Lower lobe of right lung (tissue), 2 donors: ENCODE measurements around the gene TRIM2. TPM values are rescaled to one million over a fixed set of nuclear protein-coding genes. Genes with fewer than 3 reads are reported as not detected.

Experiments
- ATAC-seq, 2 donors: fragments of 200-7000 bp; cut with Tn5 transposase; one replicate each; pipeline ENCODE4 v1.9.1; 2020 to 2022; ENCODE audit warnings: mild to moderate bottlenecking in 2 of 2, moderate library complexity in 2 of 2
- DNase-seq: peaks from one replicate; pipeline ENCODE4 v3.0.0-alpha.2; 2020
- H3K27ac ChIP-seq: fragments of 200-600 bp; one replicate; pipeline ENCODE4 v1.8.0; 2022
- H3K27me3 ChIP-seq: fragments of 200-600 bp; one replicate; pipeline ENCODE4 v1.8.0; 2022; ENCODE audit warnings: low read depth
- H3K36me3 ChIP-seq: fragments of 200-600 bp; one replicate; pipeline ENCODE4 v1.8.0; 2022; ENCODE audit warnings: mild to moderate bottlenecking
- H3K4me1 ChIP-seq: fragments of 200-600 bp; one replicate; pipeline ENCODE4 v1.8.0; 2022
- H3K4me3 ChIP-seq: fragments of 200-600 bp; one replicate; pipeline ENCODE4 v1.8.0; 2022; ENCODE audit warnings: mild to moderate bottlenecking
- H3K9me3 ChIP-seq: fragments of 200-600 bp; one replicate; pipeline ENCODE4 v1.8.0; 2022
- intact Hi-C: fragments of 100-400 bp; cut with DNase I; formaldehyde crosslinking; loops from one replicate; pipeline ENCODE4 v1.11.0; 2022
- total RNA-seq: library from RNA; stranded (reverse); fragmentation: NEBNext Ultra II Directional; extraction: Animal tissue kit (Norgen Biotek cat#: 25700); gene quantifications from one replicate; pipeline ENCODE4 v1.2.1, GENCODE V29; 2021
- TF ChIP-seq, protein P1 (sequence below): fragments of 200-600 bp; IDR thresholded peaks from one replicate; pipeline ENCODE4 v1.8.0; 2022; ENCODE audit warnings: antibody characterized with exemption, mild to moderate bottlenecking
- donor health status: DM: no; HTN: yes; CAD: no; lungs with severe emphysema.

TRIM2 gene
- total RNA-seq, 1 donor from 2014 or later: 32.6 TPM

DNA sequence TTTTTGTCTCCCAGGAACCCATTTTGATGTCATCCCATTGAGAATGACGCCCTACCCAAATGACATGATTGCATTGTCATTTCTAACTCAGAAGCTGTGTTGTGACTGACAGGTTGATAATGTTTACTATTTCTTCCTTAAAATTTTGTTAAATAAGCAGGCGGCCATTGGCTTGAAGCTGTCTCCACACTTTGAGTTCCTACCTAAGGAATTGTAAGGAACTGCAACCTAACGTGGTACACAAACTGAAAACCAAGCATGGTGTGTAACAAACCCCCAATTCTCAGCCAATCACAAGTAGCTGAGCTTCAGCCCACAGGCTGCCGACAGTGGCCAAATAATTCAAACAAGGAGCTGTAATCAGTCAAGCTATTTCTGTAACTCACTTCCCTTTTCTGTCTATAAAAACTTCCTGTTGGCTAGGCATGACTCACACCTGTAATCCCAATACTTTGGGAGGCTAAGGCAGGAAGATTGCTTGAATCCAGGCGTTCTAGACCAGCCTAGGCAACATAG, 137.4 kb downstream of the TRIM2 start:
- Histone ChIP-seq H3K27me3 (no peaks in the 10 kb centered on the region), H3K4me3 (no peak overlapping the region), H3K36me3 (no peaks in the 10 kb centered on the region), H3K4me1 (peaks cover 14% of the 10 kb centered on the region), H3K9me3 (no peaks in the 10 kb centered on the region), H3K27ac (no peak overlapping the region)
- intact Hi-C loops: loop anchor here (10.0 kb wide), 1 partner anchor 233 kb away; no protein-coding TSS in a partner anchor
- TF ChIP-seq, protein P1, sequence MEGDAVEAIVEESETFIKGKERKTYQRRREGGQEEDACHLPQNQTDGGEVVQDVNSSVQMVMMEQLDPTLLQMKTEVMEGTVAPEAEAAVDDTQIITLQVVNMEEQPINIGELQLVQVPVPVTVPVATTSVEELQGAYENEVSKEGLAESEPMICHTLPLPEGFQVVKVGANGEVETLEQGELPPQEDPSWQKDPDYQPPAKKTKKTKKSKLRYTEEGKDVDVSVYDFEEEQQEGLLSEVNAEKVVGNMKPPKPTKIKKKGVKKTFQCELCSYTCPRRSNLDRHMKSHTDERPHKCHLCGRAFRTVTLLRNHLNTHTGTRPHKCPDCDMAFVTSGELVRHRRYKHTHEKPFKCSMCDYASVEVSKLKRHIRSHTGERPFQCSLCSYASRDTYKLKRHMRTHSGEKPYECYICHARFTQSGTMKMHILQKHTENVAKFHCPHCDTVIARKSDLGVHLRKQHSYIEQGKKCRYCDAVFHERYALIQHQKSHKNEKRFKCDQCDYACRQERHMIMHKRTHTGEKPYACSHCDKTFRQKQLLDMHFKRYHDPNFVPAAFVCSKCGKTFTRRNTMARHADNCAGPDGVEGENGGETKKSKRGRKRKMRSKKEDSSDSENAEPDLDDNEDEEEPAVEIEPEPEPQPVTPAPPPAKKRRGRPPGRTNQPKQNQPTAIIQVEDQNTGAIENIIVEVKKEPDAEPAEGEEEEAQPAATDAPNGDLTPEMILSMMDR: no peak
- DNase-seq: no peak
- ATAC-seq: no peak

DNA sequence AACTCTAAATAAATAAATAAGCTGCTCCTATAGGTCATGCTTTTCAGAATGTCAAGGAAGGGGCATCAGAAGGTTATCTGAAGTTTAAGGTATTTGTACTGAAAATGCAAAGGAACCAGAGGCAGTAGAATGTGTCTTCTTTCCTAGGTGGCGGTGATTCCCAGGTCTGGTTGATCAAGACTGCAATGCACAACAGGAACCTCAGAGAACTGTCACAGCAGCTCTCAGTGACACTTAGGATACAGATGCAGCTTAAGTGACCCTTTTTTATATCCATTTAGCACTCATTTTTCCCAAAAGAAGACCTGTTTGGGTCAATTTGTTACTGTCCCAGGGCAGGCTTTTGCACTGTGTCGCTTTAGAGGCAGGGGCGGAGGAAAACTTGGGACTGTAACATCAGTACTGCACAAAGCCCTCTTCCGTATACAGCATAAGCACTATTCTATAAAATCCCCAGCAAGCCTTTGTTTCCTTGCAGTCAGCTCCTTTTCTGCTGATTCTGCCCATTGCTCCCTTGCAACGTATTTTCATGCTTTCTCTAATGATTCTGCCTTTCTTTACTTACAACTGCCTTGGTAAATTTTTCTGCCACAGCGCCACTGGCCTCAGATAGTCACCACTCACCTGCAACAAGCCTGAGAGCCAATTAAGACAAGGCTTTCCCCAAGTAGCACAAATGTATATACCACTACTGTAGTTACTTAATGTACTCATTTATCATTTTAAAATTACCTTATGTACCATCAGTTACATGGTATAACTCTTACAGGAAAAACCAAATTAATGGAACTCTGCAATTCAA, 138.7 kb downstream of the TRIM2 start:
- H3K4me1 ChIP-seq: peaks cover 14% of the 10 kb centered on the region
- H3K27ac ChIP-seq: no peak overlapping the region
- no peak for ATAC-seq
- no peak for DNase-seq
- TF ChIP-seq, protein P1: no peak
- H3K27me3 ChIP-seq: no peaks in the 10 kb centered on the region
- intact Hi-C loops: loop anchor here (10.0 kb wide), 1 partner anchor 232 kb away; no protein-coding TSS in a partner anchor
- H3K36me3 ChIP-seq: no peaks in the 10 kb centered on the region
- H3K4me3 ChIP-seq: no peak overlapping the region
- H3K9me3 ChIP-seq: no peaks in the 10 kb centered on the region

DNA sequence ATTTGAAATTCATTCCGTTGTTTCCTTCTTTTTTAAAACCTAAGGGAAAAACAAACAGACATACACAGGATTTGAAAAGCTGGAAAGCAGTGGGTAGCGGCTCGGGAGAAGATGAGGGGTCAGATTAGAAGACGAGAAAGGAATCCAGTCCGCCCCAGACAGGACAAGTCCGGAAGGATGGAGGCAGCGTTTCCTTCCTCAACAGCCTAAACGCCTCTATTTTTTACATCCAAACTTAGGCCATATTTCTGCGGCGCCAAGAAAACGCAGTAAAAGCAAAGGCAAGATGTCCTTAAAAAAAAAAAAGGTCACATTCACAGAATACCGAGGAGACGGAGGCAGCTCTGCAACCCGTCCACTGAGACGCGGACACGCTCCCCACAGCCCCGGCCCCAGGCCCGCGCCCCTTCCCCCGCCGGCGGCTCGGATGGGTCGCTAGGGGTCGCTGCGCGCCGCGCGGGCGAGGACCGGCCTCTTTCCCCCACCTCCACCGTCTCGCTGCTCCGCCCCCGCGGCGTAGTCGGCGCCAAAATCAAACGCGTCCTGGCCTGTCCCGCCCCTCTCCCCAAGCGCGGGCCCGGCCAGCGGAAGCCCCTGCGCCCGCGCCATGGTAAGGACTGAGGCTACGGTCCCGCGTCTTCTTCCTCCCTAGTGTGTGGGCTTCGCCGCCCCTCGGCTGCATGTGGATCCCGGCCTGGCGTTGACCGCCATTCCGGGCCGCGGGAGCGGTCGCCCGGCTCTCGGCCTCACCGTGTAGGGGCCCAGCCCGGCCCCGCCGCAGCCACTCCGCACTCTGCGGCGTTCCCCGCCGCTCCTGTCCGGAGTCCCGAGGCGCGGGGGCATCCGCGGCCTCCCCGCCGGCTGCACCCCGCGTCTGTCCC, 140.1 kb downstream of the TRIM2 start, which contains the start of gene MND1:
TSS of gene MND1 (plus strand) at position 558 of the 881 bp plus-strand sequence. CDS start at position 608, 50 bp downstream.
- no peaks in the 10 kb centered on the region for H3K36me3 ChIP-seq
- peaks cover 14% of the 10 kb centered on the region for H3K4me1 ChIP-seq
- TF ChIP-seq, protein P1: peak; percentile 95
- intact Hi-C loops: loop anchor here (10.0 kb wide), 1 partner anchor 230 kb away; no protein-coding TSS in a partner anchor
- H3K4me3 ChIP-seq: peak within 1 kb of the TSS; percentile 76
- peak; percentile 97 for ATAC-seq
- DNase-seq: peak; percentile 87
- H3K9me3 ChIP-seq: no peaks in the 10 kb centered on the region
- H3K27me3 ChIP-seq: no peaks in the 10 kb centered on the region
- no peak within 1 kb of the TSS for H3K27ac ChIP-seq

DNA sequence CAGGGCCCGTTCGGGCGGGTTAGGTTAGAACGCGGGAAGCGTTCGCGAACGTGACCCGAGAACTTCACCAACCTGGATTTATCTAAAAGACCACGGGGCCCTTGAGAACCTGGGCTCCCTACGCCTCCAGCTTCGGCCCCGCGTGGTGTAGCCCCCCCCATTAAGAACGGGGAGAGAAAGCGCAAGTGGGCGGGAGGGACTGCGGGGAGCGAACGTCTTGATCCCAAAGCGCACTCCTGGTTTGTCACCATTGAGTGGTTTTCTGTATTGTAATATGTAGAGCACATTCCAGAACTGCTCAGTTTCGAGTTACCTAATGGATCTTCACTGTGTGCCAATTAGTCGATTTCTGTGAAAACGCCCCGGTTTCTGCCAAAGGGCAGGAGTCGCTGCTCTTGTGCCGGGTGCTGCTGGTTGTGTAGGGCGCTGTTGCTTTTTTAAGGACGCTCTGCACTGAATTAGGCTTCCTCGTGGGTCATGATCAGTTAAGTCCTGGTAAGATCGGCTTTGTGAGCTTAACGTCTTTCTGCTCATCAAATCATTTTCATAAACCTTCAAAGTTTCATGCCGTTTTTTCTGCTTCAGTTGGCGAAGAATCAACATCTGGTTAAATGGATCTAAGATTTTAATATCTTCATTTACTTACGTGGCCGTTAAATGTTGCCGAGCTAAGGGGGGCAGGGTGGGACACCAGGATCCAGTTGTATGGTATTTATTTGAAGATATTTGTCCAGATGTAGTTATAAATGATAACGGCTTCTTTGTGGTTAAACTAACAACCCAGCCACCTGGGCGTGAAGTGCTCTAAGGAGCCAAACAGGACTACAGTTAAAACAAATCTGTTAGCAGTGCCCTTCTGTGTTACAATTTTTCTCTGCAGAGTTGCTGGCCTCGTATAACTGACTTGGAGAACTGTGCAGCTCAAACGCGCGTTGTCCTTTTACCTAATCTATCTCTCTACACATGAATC, 141.1 kb downstream of the TRIM2 start:
- H3K9me3 ChIP-seq: no peaks in the 10 kb centered on the region
- DNase-seq (peak; percentile 53), ATAC-seq (peak; percentile 70 to 72)
- TF ChIP-seq, protein P1: no peak
- no peaks in the 10 kb centered on the region for H3K36me3 ChIP-seq
- H3K4me3 ChIP-seq: peak overlapping the region; percentile 76
- H3K4me1 ChIP-seq: peaks cover 14% of the 10 kb centered on the region
- no peaks in the 10 kb centered on the region for H3K27me3 ChIP-seq
- intact Hi-C loops: loop anchor here (10.0 kb wide), 1 partner anchor 230 kb away; no protein-coding TSS in a partner anchor
- H3K27ac ChIP-seq: no peak overlapping the region
